ENCODE results near the gene ARID3A. TPM values are rescaled to one million over a fixed set of nuclear protein-coding genes. Genes with fewer than 3 reads are reported as not detected.

Gene ARID3A
- total and polyA plus RNA-seq, 2 of the 8 experiments (the other 6 are each of a cell fraction or from before 2014, with no cell fraction given), result 40.5 to 77.4 TPM

DNA sequence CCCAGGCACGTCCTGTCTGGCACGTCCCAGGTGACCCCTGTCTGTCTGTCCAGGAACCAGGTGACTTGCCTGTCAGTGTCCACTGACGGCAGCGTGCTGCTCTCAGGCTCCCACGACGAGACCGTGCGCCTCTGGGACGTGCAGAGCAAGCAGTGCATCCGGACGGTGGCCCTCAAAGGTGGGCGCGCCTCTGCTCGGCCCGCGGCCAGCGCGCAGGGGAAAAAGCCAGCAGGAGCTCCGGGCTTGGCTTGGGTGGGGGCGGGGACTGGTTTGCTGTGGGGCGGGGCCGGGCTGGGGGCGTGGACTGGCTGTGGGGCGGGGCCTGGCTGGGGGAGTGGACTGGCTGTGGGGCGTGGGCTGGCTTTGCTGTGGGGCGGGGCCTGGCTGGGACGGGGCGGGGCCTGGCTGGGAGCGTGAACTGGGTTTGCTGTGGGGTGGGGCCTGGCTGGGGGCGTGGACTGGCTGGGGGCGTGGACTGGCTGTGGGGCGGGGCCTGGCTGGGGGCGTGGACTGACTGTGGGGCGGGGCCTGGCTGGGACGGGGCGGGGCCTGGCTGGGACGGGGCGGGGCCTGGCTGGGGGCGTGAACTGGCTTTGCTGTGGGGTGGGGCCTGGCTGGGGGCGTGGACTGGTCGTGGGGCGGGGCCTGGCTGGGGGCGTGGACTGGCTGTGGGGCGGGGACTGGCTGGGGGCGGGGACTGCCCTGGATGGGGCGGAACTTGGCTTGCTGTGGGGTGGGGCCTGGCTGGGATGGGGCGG, 65.5 kb downstream of the ARID3A start (continued):
- TF ChIP-seq, protein P1, sequence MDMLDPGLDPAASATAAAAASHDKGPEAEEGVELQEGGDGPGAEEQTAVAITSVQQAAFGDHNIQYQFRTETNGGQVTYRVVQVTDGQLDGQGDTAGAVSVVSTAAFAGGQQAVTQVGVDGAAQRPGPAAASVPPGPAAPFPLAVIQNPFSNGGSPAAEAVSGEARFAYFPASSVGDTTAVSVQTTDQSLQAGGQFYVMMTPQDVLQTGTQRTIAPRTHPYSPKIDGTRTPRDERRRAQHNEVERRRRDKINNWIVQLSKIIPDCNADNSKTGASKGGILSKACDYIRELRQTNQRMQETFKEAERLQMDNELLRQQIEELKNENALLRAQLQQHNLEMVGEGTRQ (IDR thresholded peaks at IDR 0.05; ENCODE audit: low read length), result no peak
